GM18526 (cell line): ENCODE data around the gene TMEM150B.

ENCODE experiments used
- POLR2A ChIP-seq: IDR thresholded peaks from 3 replicates; pipeline ENCODE4 v1.6.1; 2011; ENCODE audit not compliant: insufficient read length; ENCODE audit errors: extremely low read depth

TMEM150B gene

DNA sequence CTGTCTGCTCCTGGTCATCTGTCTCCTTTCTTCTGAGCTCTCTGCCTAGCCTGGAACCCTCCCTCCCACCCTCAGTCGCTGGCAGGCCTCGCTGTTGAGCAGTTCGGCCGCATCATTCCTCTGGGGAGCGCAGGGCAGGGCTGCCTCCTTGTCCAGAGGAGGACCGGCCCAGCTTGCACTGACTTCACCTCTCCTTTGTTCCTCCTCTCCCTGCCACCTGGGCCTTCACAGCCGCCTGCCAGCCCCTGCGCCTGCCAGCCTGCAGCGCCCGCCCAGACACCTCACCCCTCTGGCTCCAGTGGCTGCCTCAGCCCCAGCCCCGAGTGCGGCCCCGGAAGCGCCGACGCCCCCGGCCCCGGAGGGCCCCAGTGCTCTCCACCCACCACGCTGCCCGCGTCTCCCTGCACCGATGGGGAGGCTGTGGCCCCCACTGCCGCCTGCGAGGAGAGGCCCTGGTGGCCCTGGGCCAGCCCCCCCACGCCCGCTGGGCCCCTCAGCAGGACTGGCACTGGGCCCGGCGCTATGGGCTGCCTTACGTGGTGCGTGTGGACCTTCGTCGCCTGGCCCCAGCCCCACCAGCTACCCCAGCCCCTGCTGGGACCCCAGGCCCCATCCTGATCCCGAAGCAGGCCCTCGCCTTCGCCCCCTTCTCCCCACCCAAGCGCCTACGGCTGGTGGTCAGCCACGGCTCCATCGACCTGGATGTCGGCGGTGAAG is 21.7 kb upstream of the TMEM150B start:
- no peak for TF ChIP-seq POLR2A

DNA sequence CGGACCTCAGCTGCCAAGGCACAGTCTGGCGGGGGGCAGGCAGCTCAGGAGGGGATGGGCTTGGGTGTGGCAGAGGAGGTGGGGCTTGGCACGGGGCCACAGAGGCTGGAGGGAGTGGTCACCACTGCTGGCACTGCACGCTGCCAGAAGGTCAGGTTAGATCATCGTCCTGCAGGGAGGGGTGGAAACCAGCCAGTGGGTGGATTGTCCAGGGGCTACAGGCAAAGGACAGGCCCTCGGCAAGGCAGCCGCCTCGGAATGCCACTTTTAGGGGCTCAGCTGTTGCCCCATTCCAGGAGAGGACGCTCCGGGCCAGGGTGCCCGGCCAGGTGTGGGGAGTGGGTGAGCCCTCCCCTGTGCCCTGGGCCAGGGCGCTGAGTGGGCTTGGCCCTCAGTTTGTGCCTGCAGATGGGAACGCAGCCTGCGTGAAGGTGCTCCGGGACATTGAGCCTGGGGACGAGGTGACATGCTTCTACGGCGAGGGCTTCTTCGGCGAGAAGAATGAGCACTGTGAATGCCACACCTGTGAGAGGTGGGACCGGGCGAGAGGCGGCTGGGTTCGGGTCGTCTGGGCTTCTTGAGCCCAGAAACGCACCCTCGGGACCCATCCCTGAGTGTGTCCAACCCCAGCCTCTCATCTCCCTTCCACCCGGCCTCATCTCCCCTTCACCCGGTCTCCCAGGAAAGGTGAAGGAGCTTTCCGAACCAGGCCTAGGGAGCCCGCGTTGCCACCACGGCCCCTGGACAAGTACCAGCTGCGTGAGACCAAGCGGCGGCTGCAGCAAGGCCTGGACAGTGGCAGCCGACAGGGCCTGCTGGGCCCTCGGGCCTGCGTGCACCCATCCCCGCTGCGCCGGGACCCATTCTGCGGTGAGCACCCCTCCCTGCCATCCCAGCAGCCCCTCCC is 20.9 kb upstream of the TMEM150B start:
- no peak for TF ChIP-seq POLR2A

DNA sequence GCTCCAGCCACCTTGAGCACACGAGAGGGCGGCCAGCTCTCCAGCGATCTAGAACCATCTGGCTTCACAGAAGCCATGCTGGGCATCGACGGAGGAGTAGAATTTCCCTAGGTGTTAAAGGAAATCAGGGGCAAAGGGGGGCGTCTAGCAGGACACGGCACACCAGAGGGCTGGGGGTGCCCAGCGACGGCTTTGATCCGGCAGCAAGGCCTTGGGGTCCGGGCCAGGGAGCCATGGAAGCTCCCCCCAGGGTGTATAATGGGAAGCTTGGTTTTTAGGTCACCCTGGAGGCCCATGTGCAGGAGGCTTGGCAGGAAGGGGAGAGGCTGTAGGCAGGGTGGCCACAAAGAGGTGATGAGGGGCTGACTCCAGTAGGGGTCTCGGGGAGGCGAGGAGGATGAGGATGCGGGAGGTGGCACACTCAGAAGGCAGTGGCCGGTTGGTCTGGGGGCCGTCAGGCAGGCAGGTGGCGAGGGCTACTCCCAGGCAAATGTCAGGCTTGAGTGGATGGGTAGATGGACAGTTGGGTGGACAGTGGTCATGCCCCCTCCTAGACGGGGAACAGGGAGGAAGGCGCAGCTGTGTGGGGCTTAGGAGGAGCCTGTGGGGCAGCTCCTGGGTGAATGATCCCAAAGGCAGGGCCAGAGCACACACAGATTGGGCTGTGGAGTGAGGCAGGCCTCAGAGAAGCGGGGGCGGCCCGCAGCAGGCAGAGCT is 20.1 kb upstream of the TMEM150B start:
- no peak for TF ChIP-seq POLR2A

DNA sequence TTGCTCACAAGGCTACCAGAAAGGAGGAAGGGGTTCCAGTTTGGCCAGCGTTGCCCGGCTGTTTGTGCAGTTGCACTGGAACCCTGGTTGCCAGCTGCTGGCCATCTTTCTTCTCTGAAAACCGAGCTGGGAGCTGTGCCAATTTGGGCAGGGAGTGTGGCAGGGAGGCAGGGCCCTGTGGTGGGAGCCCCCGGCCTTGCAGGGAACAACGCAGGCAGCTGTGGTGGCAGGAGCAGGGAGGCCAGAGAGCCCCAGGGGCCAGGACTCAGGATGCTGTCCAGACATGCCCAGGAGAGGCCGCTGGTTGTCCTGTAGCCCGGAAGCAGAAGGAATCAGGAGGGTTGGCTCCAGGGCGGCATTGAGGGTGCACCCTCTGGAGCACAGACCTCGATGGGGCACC is 19.3 kb upstream of the TMEM150B start:
- no peak for TF ChIP-seq POLR2A

DNA sequence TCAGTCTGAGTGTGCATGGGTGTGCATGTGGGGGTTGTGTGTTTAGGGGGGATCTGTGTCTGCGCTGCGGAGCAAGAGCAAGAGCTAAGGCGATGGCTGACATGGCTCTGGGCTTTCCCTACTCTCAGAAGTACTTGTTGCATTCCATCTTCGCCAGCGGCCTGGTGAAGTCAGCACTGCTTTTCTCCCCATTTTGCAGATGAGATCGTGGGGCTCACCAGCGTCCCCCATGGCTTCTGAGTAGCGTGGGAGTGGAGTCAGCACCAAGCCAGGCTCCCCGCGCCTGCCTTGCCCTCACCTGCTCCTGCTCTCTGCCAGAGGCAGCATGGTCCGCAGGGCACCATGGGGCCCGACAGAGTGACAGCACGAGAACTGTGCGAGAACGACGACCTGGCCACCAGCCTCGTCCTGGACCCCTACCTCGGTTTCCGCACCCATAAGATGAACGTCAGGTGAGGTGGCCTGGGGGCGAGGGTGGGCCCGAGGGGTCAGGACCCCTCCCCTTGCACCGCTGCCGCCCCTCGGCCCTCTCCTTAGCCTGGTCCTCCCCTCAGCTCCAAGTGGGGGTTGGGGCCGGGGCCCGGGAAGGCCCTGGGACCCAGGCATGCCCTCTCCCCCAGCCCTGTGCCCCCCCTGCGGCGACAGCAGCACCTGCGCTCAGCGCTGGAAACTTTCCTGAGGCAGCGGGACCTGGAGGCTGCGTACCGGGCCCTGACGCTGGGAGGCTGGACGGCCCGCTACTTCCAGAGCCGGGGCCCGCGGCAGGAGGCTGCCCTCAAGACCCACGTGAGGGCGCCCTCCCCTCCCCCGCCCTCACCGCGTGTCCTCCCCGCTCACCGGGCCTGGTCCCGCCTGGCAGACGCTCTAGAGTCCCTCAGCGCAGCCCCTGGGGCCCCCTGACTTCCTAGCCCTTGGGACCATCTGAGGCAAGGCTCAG is 16.7 kb upstream of the TMEM150B start:
- TF ChIP-seq POLR2A: no peak

DNA sequence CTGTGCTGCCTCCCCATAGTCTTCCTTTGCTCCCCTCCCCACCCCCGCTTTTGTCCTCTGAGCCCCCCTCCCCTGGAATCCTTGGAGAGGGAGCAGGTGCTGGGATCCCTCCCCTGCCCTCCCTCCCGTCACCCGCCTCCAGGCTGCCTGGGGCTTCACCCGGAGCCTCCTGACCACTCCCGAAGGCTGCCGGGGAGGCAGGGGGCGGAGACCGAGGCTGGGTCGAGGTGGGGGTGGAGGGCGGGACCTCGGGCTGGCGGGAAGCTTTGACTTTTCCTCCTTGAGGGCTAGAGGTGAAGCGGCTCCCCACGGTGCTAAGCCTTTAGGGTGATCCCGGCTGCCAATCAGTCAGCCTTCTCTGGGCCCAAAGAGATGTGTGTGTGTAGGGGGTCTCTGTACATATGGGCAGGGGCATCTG is 16.0 kb upstream of the TMEM150B start:
- no peak for TF ChIP-seq POLR2A

DNA sequence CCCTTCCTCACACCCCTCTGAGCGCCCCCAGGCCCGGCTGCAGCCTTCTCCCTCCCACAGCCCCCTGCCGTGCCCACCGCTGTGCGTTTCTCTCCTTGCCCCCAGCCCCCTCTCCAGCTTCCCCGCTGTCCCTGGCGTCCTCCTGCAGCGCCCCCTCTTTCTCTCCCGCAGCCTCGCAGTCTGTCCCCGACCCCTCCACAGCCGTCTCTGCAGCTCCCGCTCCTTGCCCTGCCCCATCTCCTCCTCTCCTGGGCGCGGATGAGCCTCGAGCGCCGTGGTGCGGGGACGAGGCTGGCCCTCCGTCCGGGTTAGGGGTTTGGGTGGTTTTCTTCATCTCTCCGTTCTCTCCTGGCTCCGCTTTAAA is 15.6 kb upstream of the TMEM150B start:
- TF ChIP-seq POLR2A: no peak

DNA sequence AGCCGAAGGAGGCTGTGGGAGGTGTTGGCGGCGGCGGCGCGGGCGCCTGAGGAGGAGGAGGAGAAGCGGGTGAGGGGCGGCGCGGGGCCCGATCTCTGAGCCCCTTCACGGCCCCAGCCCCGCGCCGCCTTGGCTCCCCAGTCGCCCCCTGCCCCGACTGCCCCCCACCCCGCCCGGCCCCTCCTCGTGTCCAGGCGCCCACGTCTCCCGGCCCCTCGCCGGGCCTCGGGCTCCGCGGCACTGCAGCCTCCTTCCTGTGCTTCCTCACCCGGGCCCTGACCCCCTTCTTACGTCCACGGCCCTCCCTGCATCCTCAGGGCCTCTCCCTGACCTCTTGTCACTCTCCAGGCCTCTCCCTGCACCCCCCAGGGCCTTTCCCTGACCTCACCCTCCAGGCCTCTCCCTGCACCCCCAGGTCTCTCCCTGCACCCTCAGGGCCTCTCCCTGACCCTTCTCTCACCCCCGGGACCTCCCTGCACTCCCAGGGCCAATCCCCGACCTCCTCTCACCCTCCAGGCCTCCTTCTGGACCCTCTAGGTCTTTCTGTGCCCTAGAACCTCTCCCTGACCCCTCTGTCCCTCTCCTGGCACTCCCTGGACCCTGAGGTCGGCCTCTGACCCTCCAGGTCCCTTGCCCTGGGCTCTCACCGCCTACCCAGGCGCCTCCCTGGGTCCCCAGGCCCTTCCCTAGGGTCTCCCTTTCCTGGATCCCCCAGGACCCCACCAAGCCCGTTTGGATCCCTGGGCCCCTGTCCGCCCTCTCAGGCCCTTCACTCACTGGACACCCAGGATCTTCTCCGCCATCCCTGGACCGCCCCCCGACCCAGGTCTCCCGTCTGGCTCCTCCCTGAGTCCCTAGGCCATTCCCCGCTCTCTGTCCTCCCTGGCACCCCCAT is 15.0 kb upstream of the TMEM150B start:
- TF ChIP-seq POLR2A: peak; percentile 69

DNA sequence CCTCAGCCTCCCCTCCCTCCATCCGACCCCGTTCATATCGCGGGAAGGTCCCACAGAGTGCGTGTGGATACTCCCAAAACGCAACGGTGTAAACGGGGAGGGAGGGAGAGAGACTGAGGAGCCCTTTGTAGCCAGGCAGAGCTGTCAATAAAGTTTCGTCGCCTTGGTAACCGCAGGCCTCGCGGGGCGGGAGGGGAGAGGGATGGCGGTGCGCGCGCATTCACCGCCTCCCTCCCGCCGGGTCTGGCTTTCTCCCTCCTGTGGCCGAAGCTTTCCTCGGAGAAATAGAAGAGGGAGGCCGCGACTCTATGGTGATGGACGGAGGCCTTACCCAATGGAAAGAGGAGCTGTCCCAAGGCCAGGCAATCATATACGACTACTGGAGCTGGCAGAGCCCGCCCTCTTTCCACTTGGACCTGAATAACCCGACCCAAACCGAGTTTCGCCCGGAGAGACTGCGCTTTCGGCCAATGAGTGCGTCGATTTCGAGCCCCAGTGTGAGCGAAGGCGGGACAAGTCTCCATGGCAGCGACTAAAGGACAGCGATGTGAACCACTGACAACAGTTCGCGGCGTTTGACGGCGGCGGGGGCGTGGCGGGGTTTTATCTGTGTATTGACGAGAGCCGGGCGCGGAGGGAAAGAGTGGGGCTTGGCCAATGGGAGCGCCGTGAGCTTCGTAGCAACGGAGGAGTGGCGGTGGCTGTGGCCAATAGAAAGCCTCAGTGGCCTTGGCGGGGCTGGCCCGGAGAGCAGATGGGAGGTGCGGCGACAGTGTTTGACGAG is 14.2 kb upstream of the TMEM150B start, which contains the start of gene KMT5C:
TSS of gene KMT5C (plus strand) at position 772 of the 784 bp plus-strand sequence. CDS start 2,061 bp downstream, outside the sequence.
- peak; percentile 2 for TF ChIP-seq POLR2A

DNA sequence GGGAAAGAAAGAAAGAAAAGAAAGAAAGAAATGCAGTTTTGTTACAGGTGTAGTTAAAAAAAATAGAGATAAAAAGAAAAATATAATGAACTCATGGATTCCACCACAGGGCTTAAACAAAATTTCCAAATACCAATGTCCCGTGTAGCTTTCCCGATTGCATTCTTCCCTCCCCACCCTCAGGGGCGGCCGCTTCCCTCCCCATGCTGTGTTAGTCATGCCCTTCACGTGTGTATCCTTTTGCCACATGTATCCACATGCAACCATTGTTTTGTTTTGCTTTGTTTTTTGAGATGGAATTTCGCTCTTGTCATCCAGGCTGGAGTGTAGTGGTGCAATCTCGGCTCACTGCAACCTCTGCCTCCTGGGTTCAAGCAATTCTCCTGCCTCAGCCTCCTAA is 11.0 kb upstream of the TMEM150B start:
- TF ChIP-seq POLR2A: no peak

DNA sequence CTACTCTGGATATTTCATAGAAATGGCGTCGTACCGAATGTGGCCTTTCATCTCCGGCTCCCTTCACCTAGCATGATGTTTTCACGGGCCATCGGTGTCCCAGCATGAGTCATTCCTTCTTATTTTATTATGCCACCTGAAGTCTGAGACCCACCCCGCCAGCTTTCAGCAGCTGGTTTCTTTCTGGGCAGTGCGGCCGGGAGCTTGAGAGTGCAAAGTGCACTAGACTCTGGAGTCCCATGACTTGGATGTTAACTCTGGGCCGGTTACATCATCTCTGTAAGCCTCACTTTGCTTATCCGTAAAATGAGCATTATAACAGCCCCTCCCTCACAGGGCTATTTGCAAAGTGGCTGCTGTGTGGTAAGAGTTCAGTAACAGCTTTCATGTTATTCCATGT is 8.7 kb upstream of the TMEM150B start:
- no peak for TF ChIP-seq POLR2A

DNA sequence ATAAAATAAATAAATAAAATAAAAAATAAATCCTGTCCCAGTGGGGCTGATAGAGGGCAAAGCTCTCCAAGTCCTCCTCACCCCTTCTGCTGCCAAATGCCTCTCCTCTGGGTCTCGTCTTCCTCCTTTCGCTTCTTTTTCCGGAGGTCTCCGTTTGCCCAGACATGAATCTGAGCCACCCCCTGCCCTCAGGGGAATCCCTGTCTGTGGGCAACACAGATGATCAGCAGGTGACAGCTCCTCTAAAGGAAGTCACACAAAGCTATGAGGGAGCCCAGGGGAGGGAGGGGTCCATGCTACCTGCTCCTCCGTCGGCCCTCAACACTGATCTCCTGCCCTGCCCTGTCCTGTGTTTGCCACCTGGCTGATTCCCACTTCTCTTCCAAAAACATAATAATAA is 479 bp downstream of the TMEM150B start:
- no peak for TF ChIP-seq POLR2A
